Measurements from ENCODE around the gene PRCP. TPM values are rescaled to one million over a fixed set of nuclear protein-coding genes. Genes with fewer than 3 reads are reported as not detected.

PRCP gene
- total RNA-seq, 1 experiment from 2014 or later, result 56.7 TPM

GRCh38 chr11:82832983-82833382 is 67.2 kb downstream of the PRCP start:
- Histone ChIP-seq H4K5ac (ENCODE audit: insufficient read length, low read depth, low read length) (no peak overlapping the region), H4K20me1 (ENCODE audit: control insufficient read depth, insufficient read depth, insufficient read length) (no peaks in the 10 kb centered on the region), H3K9ac (ENCODE audit: extremely low read depth, insufficient read length, low read length) (no peak overlapping the region), H3K18ac (ENCODE audit: insufficient read length, low read depth, low read length) (no peak overlapping the region), H3K56ac (ENCODE audit: insufficient read length, low read depth, low read length) (no peak overlapping the region), H2BK15ac (ENCODE audit: low read depth, low read length) (no peak overlapping the region), H3K4me1 (ENCODE audit: insufficient read depth, low read length) (no peaks in the 10 kb centered on the region; the same call in 1 of the 2 replicates), H3K23ac (ENCODE audit: insufficient read length, low read depth, low read length) (no peak overlapping the region), H2BK12ac (ENCODE audit: insufficient read length, low read depth, low read length) (no peak overlapping the region), H2AK5ac (ENCODE audit: insufficient read length, low read length) (no peak overlapping the region), H4K8ac (replicated peaks; ENCODE audit: insufficient read length, low read depth, low read length) (no peak overlapping the region), H3K79me1 (ENCODE audit: insufficient read depth, low read depth, low read length, poor library complexity, severe bottlenecking) (no peaks in the 10 kb centered on the region), H2AFZ (ENCODE audit: low read length) (no peak overlapping the region), H2BK120ac (ENCODE audit: low read depth, low read length, poor library complexity, severe bottlenecking) (no peak overlapping the region), H2BK20ac (ENCODE audit: low read depth, low read length, poor library complexity, severe bottlenecking) (no peak overlapping the region), H3K27ac (ENCODE audit: insufficient read length, low read depth, low read length) (no peak overlapping the region), H3K27me3 (ENCODE audit: insufficient read depth, low read length) (no peaks in the 10 kb centered on the region), H3K9me3 (ENCODE audit: control insufficient read depth, low read depth, low read length) (no peaks in the 10 kb centered on the region), H3K14ac (ENCODE audit: insufficient read depth, low read length) (no peak overlapping the region), H4K91ac (ENCODE audit: insufficient read length, low read depth, low read length) (no peak overlapping the region), H3K4ac (ENCODE audit: low read depth, low read length) (no peak overlapping the region), H3K4me2 (ENCODE audit: insufficient read depth, insufficient read length, low read length) (no peak overlapping the region), H3K23me2 (ENCODE audit: insufficient read length, low read depth, low read length, poor library complexity, severe bottlenecking) (no peaks in the 10 kb centered on the region), H3K79me2 (ENCODE audit: insufficient read depth, low read length) (no peaks in the 10 kb centered on the region), H2BK5ac (ENCODE audit: insufficient read length, low read length) (no peak overlapping the region), H3T11ph (ENCODE audit: low read length) (no peak overlapping the region)
- Mint-ChIP-seq H3K4me3 (no peak overlapping the region), H3K4me1 (peaks cover 3 to 13% of the 10 kb centered on the region in 2 experiments), H3K27me3 (ENCODE audit: low read depth) (no peaks in the 10 kb centered on the region), H3K9me3 (no peaks in the 10 kb centered on the region; a peak in 1 of 5 replicates), H3K27ac (no peak overlapping the region), H3K36me3 (ENCODE audit: insufficient read depth in 1 of 3, low read depth in 3 of 3) (peaks cover 8 to 14% (median 14%) of the 10 kb centered on the region in 3 experiments; a peak in 5 of 7 replicates)
- DNase-seq, result no peak
- no peak for TF ChIP-seq CTCF (conservative IDR thresholded peaks at IDR 0.05)
- WGBS (ENCODE audit: extremely low coverage, insufficient read length, low lambda C conversion rate), result no CpG with 5 or more reads among the region's 4 CpGs
